Subcutaneous adipose tissue (tissue), 4 donors: Measurements from ENCODE around the gene BMP8A. TPM values are rescaled to one million over a fixed set of nuclear protein-coding genes. Genes with fewer than 3 reads are reported as not detected.

ENCODE experiments used
- total RNA-seq, 4 donors: library from RNA; depleted of rRNA; stranded (reverse); fragments of >200 nt; gene quantifications; one replicate each; pipeline ENCODE4 v1.1.0, GENCODE V29; 2016
- TF ChIP-seq, protein P1 (sequence below): fragments of 450-650 bp; IDR thresholded peaks from one replicate; pipeline ENCODE4 v1.5.1; 2016; ENCODE audit warnings: low read depth, mild to moderate bottlenecking, control low read depth, antibody characterized with exemption, moderate library complexity

BMP8A gene
- total RNA-seq, 4 donors from 2014 or later, result not detected

DNA sequence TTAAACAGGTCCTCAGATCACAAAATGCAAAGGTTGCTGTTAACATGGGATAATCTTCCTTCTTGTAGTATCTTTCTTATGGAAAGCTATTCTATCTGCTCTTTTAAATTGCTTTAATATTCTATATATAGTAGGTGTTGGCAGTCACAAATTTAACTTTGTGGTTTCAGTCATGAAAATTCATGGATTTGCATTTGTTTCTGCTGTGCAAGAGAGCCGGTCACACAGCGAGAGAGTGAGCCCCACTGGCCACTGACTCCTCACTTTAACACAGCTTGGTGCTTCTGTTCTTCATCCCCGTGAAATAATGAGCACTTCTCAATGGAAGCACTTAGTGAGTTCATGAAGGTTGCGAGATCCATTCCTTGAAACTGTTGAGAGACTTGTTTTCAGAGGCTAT lies 18.1 kb upstream of the BMP8A start:
- TF ChIP-seq, protein P1, sequence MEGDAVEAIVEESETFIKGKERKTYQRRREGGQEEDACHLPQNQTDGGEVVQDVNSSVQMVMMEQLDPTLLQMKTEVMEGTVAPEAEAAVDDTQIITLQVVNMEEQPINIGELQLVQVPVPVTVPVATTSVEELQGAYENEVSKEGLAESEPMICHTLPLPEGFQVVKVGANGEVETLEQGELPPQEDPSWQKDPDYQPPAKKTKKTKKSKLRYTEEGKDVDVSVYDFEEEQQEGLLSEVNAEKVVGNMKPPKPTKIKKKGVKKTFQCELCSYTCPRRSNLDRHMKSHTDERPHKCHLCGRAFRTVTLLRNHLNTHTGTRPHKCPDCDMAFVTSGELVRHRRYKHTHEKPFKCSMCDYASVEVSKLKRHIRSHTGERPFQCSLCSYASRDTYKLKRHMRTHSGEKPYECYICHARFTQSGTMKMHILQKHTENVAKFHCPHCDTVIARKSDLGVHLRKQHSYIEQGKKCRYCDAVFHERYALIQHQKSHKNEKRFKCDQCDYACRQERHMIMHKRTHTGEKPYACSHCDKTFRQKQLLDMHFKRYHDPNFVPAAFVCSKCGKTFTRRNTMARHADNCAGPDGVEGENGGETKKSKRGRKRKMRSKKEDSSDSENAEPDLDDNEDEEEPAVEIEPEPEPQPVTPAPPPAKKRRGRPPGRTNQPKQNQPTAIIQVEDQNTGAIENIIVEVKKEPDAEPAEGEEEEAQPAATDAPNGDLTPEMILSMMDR, result no peak

DNA sequence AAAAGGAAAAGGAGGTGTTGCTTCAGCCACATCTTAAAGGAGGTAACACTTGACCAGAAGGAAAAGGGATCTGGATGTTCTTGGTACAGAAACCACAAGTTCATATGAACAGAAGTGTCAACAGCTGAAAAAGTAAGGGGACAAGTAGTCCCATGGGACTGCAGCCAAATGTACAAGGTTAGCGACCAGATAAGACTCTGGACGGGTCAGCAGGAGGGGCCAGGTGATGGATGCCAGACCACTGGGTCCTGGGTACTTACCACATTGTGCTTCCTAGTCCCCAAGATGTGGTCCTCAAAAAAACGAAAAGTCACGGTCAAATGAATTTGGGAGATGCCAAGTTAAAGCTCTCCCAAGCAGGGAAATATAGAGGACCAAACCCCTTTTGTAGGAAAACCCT lies 16.6 kb upstream of the BMP8A start:
- TF ChIP-seq, protein P1, result no peak

GRCh38 chr1:39478126-39478915 lies 13.1 kb upstream of the BMP8A start:
- TF ChIP-seq, protein P1, result no peak

DNA sequence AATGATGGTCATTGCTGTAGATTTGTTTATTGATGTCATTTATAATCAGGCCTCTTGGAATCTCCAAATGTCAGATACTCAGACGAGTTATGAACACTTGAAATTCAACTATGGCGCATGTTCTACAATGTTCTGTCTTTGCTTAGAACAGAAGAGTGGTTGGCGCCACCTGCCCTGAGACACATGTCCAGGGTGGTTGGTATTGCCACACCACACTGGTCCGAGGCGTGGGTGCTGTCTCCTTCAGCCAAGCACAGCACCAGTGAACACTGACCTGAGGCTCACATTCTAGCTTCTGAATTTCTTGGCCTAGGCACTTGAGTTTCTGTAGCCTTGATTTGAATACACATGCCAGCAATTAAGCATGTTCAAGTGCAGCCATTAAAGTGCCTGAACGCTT lies 10.1 kb upstream of the BMP8A start:
- TF ChIP-seq, protein P1, result no peak

- TF ChIP-seq, protein P1, result no peak
Observed at GRCh38 chr1:39483276-39483675, 8.2 kb upstream of the BMP8A start.

GRCh38 chr1:39484564-39484963 lies 6.9 kb upstream of the BMP8A start:
- TF ChIP-seq, protein P1, result no peak

GRCh38 chr1:39485046-39485803 lies 6.2 kb upstream of the BMP8A start:
- TF ChIP-seq, protein P1, result no peak
